HG02588 (cell line): ENCODE data around the gene IREB2.
"Not testable (repeated sequence)": the region's sequence is repeated elsewhere in the genome, so short reads cannot be mapped to it uniquely, and the experiment has no call there.

Source experiments
- ATAC-seq: cut with Tn5 transposase; IDR thresholded peaks from one replicate; pipeline ENCODE4 v1.9.1; 2021; ENCODE audit warnings: mild to moderate bottlenecking, moderate library complexity; ENCODE audit not compliant: unreplicated experiment

Gene IREB2

DNA sequence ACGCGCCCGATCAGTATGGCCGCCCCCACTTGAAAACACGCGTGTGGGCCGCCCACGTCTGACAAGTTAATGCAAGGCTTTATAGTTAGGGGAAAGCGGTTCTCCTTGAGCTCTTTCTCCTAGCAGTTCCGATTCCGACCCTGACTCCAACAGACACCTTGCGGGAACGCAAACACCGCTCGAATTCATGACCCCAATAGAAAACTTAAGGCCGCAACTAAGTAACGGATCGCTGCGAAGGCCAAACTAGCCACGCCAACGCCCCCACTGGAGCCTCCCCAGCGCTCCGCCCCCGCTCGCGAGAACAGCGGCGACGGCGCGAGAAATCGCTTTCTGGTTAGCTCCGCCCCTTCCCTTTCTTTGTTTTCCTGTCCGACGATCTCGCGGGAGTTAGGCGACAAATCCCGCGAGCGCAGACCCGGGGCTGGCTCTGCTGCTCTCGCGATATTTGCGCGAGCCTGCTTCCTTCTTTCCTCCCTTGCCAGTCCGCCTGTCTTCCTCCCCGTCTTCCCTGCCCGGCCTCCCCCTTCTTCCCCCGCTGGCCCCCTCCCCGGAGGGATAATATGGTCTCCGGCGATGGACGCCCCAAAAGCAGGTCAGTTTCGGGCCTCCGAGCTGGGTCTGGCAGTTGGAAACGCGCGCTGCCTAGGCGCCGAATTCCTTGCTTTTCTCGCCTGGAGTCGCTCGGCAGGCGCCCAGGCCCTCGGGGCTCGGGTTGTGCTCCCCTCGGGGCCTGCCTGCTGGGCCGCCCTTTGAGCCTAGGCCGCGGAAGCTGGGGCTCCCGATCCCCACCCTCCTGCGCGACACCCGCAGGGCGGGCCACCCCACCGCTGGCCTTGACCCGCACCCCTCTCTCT is at the start of gene IREB2:
TSS of gene IREB2 (plus strand) at position 455 of the 857 bp plus-strand sequence. CDS start at position 577, 122 bp downstream.
- ATAC-seq, result peak; percentile 75

DNA sequence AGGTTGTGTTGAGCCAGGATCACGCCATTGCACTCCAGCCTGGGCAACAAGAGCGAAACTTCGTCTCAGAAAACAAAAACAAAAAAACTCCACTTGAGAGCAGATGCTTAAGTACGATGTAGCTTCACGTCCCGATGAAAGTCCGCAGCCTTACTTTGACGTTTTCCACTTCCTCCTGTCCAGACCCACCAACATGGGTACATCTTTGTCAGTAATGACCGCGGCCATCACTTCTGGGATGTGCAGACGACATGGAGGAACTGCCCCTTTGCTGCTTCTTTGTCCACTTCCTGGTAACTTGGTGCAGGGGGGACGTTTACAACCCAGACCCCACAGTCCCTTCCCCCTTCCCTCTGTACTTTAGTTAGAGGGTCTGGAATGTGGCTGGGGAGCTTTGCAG is 49.2 kb upstream of the IREB2 start:
- ATAC-seq, result no peak

GRCh38 chr15:78389322-78389721 is 48.7 kb upstream of the IREB2 start:
- ATAC-seq, result no peak

DNA sequence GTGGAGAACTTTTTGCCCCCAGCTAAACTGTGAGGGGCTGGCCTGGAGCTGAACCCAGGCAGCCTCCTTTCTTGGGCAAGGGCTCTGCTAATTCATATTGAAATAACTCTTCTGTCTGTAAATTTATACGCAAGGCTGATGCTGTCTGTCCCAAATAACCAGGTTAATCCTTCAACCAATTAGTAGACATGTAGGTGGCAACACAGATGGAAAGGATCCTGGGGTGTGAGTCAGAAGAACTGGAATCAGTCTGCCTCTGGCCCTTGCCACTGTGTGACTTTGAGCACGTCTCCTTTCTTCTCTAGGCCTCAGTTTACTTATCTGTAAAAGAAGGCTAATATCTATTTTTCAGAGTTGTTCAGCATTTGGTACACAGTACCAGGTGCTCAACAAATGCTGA is 48.3 kb upstream of the IREB2 start:
- ATAC-seq, result no peak

DNA sequence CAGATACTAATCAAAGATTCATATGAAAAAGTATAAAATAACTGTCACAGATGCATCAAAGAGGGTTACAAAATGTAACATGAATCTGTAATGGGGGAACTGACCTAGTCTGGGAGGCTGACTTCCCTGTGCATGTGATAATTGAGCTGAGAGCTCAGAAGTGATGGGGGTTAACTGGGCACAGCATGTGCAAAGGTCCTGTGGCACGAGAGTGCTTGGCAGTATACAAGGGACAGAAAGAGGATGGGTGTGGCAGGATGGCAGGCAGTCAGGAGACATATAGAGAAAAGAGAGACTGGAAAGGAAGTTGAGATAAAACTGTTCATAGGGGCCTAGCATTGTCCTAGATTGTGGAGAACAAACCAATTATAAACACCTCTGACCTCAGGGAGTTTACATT is 47.8 kb upstream of the IREB2 start:
- ATAC-seq, result no peak

GRCh38 chr15:78390826-78391225 is 47.2 kb upstream of the IREB2 start:
- ATAC-seq, result no peak

DNA sequence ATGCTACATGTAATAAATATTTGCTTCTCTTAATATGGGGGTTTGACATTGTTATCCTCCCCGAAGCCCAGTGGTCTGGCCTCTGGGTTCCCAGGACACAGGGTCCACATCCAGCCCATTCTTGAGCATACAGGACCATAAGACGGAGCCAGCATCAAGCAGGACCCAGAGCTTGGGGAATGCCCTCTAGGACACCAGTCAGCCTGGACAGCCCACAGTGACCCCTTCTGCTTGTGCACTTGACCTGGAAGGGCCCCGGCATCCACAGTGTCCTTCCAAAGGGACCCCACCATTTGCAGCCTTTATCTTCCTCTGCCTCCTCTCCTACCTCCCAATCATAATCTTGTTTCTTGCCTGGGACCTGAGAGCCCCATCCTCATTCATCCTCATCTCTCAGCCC is 46.2 kb upstream of the IREB2 start:
- no peak for ATAC-seq

DNA sequence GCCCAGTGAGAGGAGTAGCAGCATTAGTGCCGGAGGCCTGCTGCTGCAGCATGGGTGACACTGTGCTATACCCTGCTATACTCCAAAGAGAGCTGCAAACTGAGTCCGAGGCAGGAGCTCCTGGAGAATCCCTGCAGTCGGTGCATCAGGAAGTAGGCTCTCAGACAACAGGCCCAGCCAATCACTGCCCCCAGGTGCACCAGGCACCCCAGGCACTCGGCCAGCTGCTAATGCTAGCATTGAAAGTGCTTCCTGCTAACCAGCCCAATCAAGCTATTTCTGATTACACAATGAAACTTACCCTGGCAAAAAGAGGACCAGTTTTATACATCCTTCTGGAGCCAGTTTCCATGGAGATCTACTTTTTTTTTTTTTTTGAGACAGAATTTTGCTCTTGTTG is 45.6 kb upstream of the IREB2 start:
- ATAC-seq, result no peak

- ATAC-seq, result no peak
Observed at GRCh38 chr15:78393137-78393536, 44.9 kb upstream of the IREB2 start.

DNA sequence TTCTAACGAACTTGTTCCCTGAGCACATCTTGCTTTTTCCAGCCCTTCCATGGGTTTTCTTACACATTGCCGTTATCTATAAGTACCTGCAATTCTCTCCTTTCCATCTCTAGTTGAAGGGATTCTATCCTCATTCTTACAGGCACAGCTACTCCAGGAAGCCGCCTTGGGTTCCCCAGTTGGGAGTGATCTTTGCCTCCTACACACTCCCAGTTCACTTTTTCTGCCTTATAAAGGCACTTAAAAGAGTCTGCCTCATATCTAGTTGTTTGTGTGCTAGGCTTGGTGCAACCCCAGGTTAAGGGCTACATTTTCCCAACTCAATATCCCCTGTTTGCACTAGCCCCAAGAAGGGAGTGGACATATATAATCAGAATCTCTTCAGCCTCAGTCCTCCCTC is 44.0 kb upstream of the IREB2 start:
- no peak for ATAC-seq

- ATAC-seq, result no peak
Observed at GRCh38 chr15:78394981-78395616, 42.9 kb upstream of the IREB2 start.

DNA sequence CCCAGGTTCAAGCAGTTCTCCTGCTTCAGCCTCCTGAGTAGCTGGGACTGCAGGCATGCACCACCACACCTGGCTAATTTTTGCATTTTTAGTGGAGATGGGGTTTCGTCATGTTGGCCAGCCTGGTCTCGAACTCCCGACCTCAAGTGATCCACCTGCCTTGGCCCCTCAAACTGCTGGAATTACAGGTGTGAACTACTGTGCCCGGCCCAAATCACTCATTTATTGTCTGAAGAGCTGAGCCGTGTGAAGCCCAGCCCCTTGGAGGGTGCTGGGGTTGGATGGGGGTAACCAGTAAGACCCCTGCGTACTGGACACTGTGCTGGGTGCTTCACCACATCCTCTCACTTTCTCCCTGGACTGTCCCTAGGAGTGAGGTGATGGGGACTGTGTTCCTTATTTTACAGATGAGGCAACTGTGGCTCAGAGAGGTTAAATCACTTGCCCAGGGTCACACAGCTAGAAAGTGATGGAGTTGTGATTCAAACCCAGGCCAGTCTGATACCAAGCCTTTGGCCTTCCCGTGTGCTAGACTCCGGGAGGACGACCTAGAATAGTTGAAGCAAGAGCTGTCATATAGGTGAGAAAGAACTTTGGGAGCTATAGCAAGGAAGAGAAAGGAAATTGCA is 41.7 kb upstream of the IREB2 start:
- no peak for ATAC-seq

- no peak for ATAC-seq
Observed at GRCh38 chr15:78396976-78397375, 41.0 kb upstream of the IREB2 start.

DNA sequence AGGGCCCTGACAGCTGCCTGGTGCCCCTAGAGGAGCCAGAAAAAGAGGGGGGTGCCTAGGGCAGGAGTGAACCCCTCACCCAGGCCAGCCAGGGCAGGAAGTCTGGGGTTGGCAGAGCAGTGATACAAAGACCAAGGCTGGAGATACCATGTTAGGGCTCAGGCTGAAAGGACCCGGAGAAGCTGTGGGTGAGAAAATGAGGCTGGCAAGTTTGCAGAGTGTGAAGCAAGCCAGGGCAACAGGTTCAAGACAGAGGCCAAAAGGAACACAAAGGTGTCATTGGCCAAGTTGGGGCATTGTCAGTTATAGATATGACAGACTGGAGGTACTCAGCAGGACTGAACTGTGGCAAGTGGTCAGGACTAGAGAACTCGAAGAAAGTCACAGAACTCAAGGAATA is 40.6 kb upstream of the IREB2 start:
- no peak for ATAC-seq

GRCh38 chr15:78398076-78398825 is 39.8 kb upstream of the IREB2 start:
- ATAC-seq, result no peak

DNA sequence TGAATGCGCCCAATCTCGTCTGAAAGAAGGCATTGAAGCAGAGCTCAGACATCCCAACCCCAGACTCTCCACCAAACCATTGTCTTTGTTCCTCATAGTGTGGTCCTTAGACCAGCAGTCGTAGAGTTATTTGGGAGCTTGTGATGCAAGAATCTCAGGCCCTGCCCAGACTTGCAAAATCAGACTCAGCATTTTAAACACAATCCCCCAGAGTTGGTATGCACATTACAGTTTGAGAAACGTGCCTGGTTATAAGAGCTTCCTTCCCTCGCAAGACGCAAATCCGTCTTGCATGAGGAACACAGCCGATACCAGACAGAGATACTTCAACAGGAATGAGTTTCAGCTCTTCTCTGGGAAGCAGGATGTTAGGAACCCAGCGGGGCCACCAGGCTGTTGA is 38.9 kb upstream of the IREB2 start:
- ATAC-seq, result no peak

DNA sequence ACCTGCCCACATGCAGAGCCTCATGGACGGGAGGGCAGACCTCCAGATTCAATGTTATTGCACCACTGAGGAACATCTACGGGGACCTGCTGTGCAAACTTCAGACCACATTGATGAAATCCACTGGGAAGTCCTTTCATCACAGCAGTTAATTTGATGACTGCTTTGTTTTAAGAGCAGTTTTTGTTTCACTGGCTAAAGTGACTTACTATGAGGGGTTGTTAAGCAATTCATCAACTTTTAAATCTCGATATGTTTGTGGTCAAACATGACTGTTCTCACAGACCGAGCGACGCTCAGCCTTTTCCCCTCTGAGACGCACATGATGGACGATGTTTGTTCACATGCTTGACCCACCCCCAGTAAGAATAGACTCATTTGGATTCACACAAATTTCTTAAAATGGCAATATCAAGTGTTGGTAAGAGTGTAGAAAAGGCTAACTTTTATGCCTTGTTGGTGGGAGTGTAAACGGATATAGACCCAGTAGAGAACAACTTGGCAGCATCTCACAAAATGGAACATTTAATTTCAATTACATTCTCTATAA is 35.9 kb upstream of the IREB2 start:
- no peak for ATAC-seq

GRCh38 chr15:78404125-78404524 is 33.9 kb upstream of the IREB2 start:
- ATAC-seq, result no peak

DNA sequence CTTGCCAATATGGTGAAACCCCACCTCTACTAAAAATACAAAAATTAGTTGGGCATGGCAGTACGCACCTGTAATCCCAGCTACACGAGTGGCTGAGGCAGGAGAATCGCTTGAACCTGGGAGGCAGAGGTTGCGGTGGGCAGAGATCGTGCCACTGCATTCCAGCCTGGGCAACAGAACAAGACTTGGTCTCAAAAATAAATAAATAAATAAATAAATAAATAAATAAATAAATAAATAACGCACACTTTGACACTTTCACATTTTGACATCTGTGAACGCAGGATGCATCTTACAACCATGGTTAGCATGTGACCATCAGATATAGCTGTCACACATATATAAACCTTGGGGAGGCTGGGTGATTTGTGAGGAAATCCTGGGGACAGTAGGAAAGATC is 33.2 kb upstream of the IREB2 start:
- not testable (repeated sequence) for ATAC-seq

DNA sequence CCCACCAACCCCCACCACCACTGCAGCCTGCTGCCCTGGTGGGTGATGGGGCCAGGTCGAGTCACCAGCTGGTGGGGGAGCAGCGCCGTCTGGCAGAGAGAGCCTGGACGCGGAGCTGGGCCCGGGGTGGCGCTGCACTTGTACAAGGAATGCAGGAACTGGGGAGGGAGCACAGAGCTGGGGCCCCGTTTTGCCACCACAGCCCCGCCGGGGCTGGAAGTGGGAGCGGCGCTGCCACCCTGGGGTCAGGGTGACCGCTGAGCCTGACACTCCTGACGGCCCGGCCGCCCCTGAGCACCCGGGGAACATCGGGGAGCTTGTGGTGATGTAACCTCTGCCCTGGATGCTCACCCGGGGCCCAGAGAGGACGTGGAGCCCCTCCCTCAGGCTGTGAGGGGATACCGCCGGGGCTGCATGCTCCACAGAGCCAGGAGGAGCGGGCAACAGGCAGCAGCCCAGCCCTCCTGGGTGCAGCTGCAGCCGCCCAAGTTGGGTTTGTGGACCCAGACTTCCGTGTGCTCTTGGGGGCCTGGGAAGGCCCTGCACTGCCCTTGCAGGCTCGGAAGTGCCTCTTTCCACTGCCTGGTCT is 32.6 kb upstream of the IREB2 start:
- no peak for ATAC-seq
